ENCODE data around the gene SLC22A1. TPM values are rescaled to one million over a fixed set of nuclear protein-coding genes. Genes with fewer than 3 reads are reported as not detected.

Gene SLC22A1
- total RNA-seq, 1 donor from 2014 or later = 1.5 TPM

DNA sequence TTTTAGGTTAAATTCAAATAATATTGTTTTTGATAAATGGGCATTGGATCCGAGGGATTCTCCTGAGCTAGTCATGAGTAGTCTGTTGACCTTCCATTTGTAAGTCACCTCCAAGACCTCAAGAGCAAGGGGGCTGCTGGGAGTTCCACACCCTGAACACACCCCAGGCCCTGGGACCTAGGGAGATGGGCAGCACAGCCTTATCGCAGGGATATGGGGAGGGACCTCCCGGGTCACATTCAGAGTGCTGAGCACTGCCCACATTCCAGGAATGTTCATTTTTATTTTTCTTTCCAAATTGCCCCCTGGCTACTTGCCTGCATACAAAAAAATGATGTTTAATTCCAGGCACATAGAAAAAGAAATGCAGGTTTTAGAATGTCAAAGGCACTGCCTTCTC, 81.5 kb downstream of the SLC22A1 start:
- H3K27me3 Mint-ChIP-seq (ENCODE audit: unreplicated experiment) = no peaks in the 10 kb centered on the region
- H3K4me1 Mint-ChIP-seq (ENCODE audit: unreplicated experiment) = peaks cover 48% of the 10 kb centered on the region
- H3K36me3 Mint-ChIP-seq (ENCODE audit: unreplicated experiment) = no peaks in the 10 kb centered on the region
- TF ChIP-seq, protein P1, sequence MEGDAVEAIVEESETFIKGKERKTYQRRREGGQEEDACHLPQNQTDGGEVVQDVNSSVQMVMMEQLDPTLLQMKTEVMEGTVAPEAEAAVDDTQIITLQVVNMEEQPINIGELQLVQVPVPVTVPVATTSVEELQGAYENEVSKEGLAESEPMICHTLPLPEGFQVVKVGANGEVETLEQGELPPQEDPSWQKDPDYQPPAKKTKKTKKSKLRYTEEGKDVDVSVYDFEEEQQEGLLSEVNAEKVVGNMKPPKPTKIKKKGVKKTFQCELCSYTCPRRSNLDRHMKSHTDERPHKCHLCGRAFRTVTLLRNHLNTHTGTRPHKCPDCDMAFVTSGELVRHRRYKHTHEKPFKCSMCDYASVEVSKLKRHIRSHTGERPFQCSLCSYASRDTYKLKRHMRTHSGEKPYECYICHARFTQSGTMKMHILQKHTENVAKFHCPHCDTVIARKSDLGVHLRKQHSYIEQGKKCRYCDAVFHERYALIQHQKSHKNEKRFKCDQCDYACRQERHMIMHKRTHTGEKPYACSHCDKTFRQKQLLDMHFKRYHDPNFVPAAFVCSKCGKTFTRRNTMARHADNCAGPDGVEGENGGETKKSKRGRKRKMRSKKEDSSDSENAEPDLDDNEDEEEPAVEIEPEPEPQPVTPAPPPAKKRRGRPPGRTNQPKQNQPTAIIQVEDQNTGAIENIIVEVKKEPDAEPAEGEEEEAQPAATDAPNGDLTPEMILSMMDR (IDR thresholded peaks at IDR 0.05) = no peak
- DNase-seq (ENCODE audit: extremely low spot score, unreplicated experiment) = no peak
- H3K4me3 Mint-ChIP-seq (ENCODE audit: unreplicated experiment) = no peak overlapping the region
- H3K9me3 Mint-ChIP-seq (ENCODE audit: unreplicated experiment) = peaks cover 8% of the 10 kb centered on the region
- peak overlapping the region; percentile 83 for H3K27ac Mint-ChIP-seq (ENCODE audit: unreplicated experiment)

GRCh38 chr6:160203522-160203921, 81.9 kb downstream of the SLC22A1 start:
- H3K9me3 Mint-ChIP-seq (ENCODE audit: unreplicated experiment) = peaks cover 12% of the 10 kb centered on the region
- no peaks in the 10 kb centered on the region for H3K36me3 Mint-ChIP-seq (ENCODE audit: unreplicated experiment)
- TF ChIP-seq, protein P1 (IDR thresholded peaks at IDR 0.05) = no peak
- H3K4me3 Mint-ChIP-seq (ENCODE audit: unreplicated experiment) = no peak overlapping the region
- no peak for DNase-seq (ENCODE audit: extremely low spot score, unreplicated experiment)
- peaks cover 48% of the 10 kb centered on the region for H3K4me1 Mint-ChIP-seq (ENCODE audit: unreplicated experiment)
- peak overlapping the region; percentile 83 for H3K27ac Mint-ChIP-seq (ENCODE audit: unreplicated experiment)
- H3K27me3 Mint-ChIP-seq (ENCODE audit: unreplicated experiment) = peaks cover 3% of the 10 kb centered on the region

GRCh38 chr6:160203953-160204352, 82.3 kb downstream of the SLC22A1 start:
- Mint-ChIP-seq H3K9me3 (ENCODE audit: unreplicated experiment) (peaks cover 14% of the 10 kb centered on the region), H3K4me1 (ENCODE audit: unreplicated experiment) (peaks cover 44% of the 10 kb centered on the region), H3K27ac (ENCODE audit: unreplicated experiment) (peak overlapping the region; percentile 83)

DNA sequence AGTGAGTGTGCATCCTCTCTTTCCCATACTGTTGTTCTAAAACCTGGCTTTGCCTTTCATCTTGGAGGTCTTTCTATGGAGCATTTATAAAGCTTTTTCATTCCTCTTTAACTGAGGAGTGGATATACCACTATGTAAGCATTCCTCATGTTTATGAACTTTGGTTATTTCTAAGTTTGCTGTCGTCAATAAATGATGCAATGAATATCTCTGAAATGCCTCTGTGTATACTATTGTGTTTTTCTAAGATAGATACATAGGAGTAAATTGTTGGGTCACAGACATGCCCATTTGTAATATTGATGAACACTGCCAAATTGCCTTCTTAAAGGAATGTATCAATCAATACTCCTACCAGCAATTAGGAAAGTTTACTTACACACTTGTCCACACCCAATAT, 83.1 kb downstream of the SLC22A1 start:
- Mint-ChIP-seq H3K4me1 (ENCODE audit: unreplicated experiment) (peaks cover 41% of the 10 kb centered on the region), H3K4me3 (ENCODE audit: unreplicated experiment) (no peak overlapping the region), H3K9me3 (ENCODE audit: unreplicated experiment) (peaks cover 14% of the 10 kb centered on the region), H3K27ac (ENCODE audit: unreplicated experiment) (no peak overlapping the region), H3K27me3 (ENCODE audit: unreplicated experiment) (peaks cover 4% of the 10 kb centered on the region), H3K36me3 (ENCODE audit: unreplicated experiment) (no peaks in the 10 kb centered on the region)
- DNase-seq (ENCODE audit: extremely low spot score, unreplicated experiment) = no peak
- TF ChIP-seq, protein P1 (IDR thresholded peaks at IDR 0.05) = no peak

More at GRCh38 chr6:160203953-160204352, 82.3 kb downstream of the SLC22A1 start:
- TF ChIP-seq, protein P1 (IDR thresholded peaks at IDR 0.05) = no peak
- Mint-ChIP-seq H3K36me3 (ENCODE audit: unreplicated experiment) (no peaks in the 10 kb centered on the region), H3K27me3 (ENCODE audit: unreplicated experiment) (peaks cover 4% of the 10 kb centered on the region), H3K4me3 (ENCODE audit: unreplicated experiment) (no peak overlapping the region)
- DNase-seq (ENCODE audit: extremely low spot score, unreplicated experiment) = no peak

GRCh38 chr6:160207618-160208017, 86.0 kb downstream of the SLC22A1 start:
- H3K27me3 Mint-ChIP-seq (ENCODE audit: unreplicated experiment) = peaks cover 21% of the 10 kb centered on the region
- H3K27ac Mint-ChIP-seq (ENCODE audit: unreplicated experiment) = no peak overlapping the region
- no peak for DNase-seq (ENCODE audit: extremely low spot score, unreplicated experiment)
- peaks cover 14% of the 10 kb centered on the region for H3K9me3 Mint-ChIP-seq (ENCODE audit: unreplicated experiment)
- H3K4me3 Mint-ChIP-seq (ENCODE audit: unreplicated experiment) = no peak overlapping the region
- H3K4me1 Mint-ChIP-seq (ENCODE audit: unreplicated experiment) = peaks cover 13% of the 10 kb centered on the region
- H3K36me3 Mint-ChIP-seq (ENCODE audit: unreplicated experiment) = no peaks in the 10 kb centered on the region
- TF ChIP-seq, protein P1 (IDR thresholded peaks at IDR 0.05) = no peak

Other genes with a start within 250 kb of the SLC22A1 start
- gene MAS1, start 230.8 kb upstream of the SLC22A1 start, total RNA-seq = not detected in 2 replicates
- gene IGF2R, start 152.7 kb upstream of the SLC22A1 start, total RNA-seq = 196 and 218 TPM in 2 replicates
- gene SLC22A2, start 137.0 kb downstream of the SLC22A1 start, total RNA-seq = not detected in 2 replicates
- gene SLC22A3, start 226.6 kb downstream of the SLC22A1 start, total RNA-seq = not detected in 2 replicates

All from osteocyte (in vitro differentiated cells).